Measurements from ENCODE around the gene PRR5L.

DNA sequence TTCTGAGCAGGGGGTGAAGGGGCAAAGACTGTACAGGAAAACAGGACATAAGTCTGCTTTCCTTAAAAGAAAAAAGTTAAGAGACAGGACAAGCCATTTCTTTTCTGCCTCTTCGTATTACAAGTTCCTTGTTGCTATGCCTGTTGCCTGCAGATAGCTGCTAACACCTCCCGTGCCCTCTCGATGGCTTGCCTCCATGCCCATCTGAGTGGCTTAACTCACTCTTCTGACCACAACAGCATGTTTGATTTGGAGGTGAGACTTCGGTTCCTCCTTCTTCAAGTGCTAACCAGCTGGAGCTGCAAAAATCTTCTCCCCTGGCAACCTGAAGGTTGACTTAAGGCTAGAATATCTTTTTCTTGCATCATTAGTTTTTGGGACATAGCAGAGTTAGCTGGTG is 103.1 kb downstream of the PRR5L start:
- TF ChIP-seq, protein P1, sequence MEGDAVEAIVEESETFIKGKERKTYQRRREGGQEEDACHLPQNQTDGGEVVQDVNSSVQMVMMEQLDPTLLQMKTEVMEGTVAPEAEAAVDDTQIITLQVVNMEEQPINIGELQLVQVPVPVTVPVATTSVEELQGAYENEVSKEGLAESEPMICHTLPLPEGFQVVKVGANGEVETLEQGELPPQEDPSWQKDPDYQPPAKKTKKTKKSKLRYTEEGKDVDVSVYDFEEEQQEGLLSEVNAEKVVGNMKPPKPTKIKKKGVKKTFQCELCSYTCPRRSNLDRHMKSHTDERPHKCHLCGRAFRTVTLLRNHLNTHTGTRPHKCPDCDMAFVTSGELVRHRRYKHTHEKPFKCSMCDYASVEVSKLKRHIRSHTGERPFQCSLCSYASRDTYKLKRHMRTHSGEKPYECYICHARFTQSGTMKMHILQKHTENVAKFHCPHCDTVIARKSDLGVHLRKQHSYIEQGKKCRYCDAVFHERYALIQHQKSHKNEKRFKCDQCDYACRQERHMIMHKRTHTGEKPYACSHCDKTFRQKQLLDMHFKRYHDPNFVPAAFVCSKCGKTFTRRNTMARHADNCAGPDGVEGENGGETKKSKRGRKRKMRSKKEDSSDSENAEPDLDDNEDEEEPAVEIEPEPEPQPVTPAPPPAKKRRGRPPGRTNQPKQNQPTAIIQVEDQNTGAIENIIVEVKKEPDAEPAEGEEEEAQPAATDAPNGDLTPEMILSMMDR (IDR thresholded peaks at IDR 0.05): no peak
- no peak for TF ChIP-seq POLR2A (IDR thresholded peaks at IDR 0.05)

Data from thyroid gland (tissue), 4 donors.